IPS-18a (cell line): ENCODE data around the gene ZNRF4.

Source experiments
- H3K27ac ChIP-seq: one replicate; pipeline ENCODE4 v1.5.1; 2013; ENCODE audit warnings: low read length
- H3K27me3 ChIP-seq: one replicate; pipeline ENCODE4 v1.6.1; 2013; ENCODE audit warnings: mild to moderate bottlenecking, low read length; ENCODE audit not compliant: control insufficient read depth, insufficient read depth
- H3K36me3 ChIP-seq: one replicate; pipeline ENCODE4 v1.6.1; 2013; ENCODE audit warnings: low read depth, low read length; ENCODE audit not compliant: control insufficient read depth
- H3K4me1 ChIP-seq: one replicate; pipeline ENCODE4 v1.6.1; 2013; ENCODE audit warnings: low read depth, low read length; ENCODE audit not compliant: control insufficient read depth
- H3K4me3 ChIP-seq: one replicate; pipeline ENCODE4 v1.5.1; 2013; ENCODE audit warnings: low read length
- H3K9ac ChIP-seq: one replicate; pipeline ENCODE4 v1.6.1; 2013; ENCODE audit warnings: mild to moderate bottlenecking, low read length, moderate library complexity
- H3K9me3 ChIP-seq: one replicate; pipeline ENCODE4 v1.6.1; 2013; ENCODE audit warnings: low read depth, low read length; ENCODE audit not compliant: control insufficient read depth

Gene ZNRF4

GRCh38 chr19:5445071-5445470 is 10.1 kb upstream of the ZNRF4 start:
- Histone ChIP-seq H3K36me3 (no peaks in the 10 kb centered on the region), H3K9me3 (no peaks in the 10 kb centered on the region), H3K4me3 (no peak overlapping the region), H3K27ac (no peak overlapping the region), H3K27me3 (peaks cover 5% of the 10 kb centered on the region), H3K4me1 (no peaks in the 10 kb centered on the region), H3K9ac (no peak overlapping the region)

- Histone ChIP-seq H3K27me3 (peaks cover 5% of the 10 kb centered on the region), H3K9ac (no peak overlapping the region), H3K27ac (no peak overlapping the region), H3K36me3 (no peaks in the 10 kb centered on the region), H3K9me3 (no peaks in the 10 kb centered on the region), H3K4me1 (no peaks in the 10 kb centered on the region), H3K4me3 (no peak overlapping the region)
These were observed 9.6 kb upstream of the ZNRF4 start for GRCh38 chr19:5445561-5446055.

GRCh38 chr19:5447700-5448311 is 7.4 kb upstream of the ZNRF4 start:
- H3K27me3 ChIP-seq = peaks cover 5% of the 10 kb centered on the region
- H3K4me1 ChIP-seq = no peaks in the 10 kb centered on the region
- no peak overlapping the region for H3K27ac ChIP-seq
- H3K4me3 ChIP-seq = no peak overlapping the region
- no peaks in the 10 kb centered on the region for H3K9me3 ChIP-seq
- no peak overlapping the region for H3K9ac ChIP-seq
- H3K36me3 ChIP-seq = no peaks in the 10 kb centered on the region

- no peaks in the 10 kb centered on the region for H3K4me1 ChIP-seq
- H3K27ac ChIP-seq = no peak overlapping the region
- peaks cover 5% of the 10 kb centered on the region for H3K27me3 ChIP-seq
- H3K9me3 ChIP-seq = no peaks in the 10 kb centered on the region
- no peaks in the 10 kb centered on the region for H3K36me3 ChIP-seq
- H3K9ac ChIP-seq = no peak overlapping the region
- H3K4me3 ChIP-seq = no peak overlapping the region
These were observed 6.8 kb upstream of the ZNRF4 start for GRCh38 chr19:5448374-5448773.

GRCh38 chr19:5450482-5451126 is 4.6 kb upstream of the ZNRF4 start:
- Histone ChIP-seq H3K4me1 (no peaks in the 10 kb centered on the region), H3K27me3 (peaks cover 5% of the 10 kb centered on the region), H3K36me3 (no peaks in the 10 kb centered on the region), H3K27ac (no peak overlapping the region), H3K9me3 (no peaks in the 10 kb centered on the region), H3K9ac (no peak overlapping the region), H3K4me3 (no peak overlapping the region)

- no peak overlapping the region for H3K9ac ChIP-seq
- H3K4me3 ChIP-seq = no peak overlapping the region
- no peaks in the 10 kb centered on the region for H3K36me3 ChIP-seq
- no peak overlapping the region for H3K27ac ChIP-seq
- no peaks in the 10 kb centered on the region for H3K4me1 ChIP-seq
- peaks cover 5% of the 10 kb centered on the region for H3K27me3 ChIP-seq
- H3K9me3 ChIP-seq = no peaks in the 10 kb centered on the region
These were observed 3.7 kb upstream of the ZNRF4 start for GRCh38 chr19:5451494-5451893.

- H3K27ac ChIP-seq = no peak overlapping the region
- no peaks in the 10 kb centered on the region for H3K36me3 ChIP-seq
- H3K4me1 ChIP-seq = no peaks in the 10 kb centered on the region
- no peaks in the 10 kb centered on the region for H3K9me3 ChIP-seq
- peaks cover 5% of the 10 kb centered on the region for H3K27me3 ChIP-seq
- H3K4me3 ChIP-seq = no peak overlapping the region
- H3K9ac ChIP-seq = no peak overlapping the region
These were observed 2.3 kb upstream of the ZNRF4 start for GRCh38 chr19:5452594-5453565.

GRCh38 chr19:5454743-5455142 is 474 bp upstream of the ZNRF4 start:
- Histone ChIP-seq H3K36me3 (no peaks in the 10 kb centered on the region), H3K4me3 (no peak overlapping the region), H3K9me3 (no peaks in the 10 kb centered on the region), H3K27me3 (no peaks in the 10 kb centered on the region), H3K9ac (no peak overlapping the region), H3K27ac (no peak overlapping the region), H3K4me1 (no peaks in the 10 kb centered on the region)

GRCh38 chr19:5456130-5456840 is 1.1 kb downstream of the ZNRF4 start:
- no peak overlapping the region for H3K27ac ChIP-seq
- H3K9ac ChIP-seq = no peak overlapping the region
- H3K4me1 ChIP-seq = no peaks in the 10 kb centered on the region
- H3K36me3 ChIP-seq = no peaks in the 10 kb centered on the region
- H3K9me3 ChIP-seq = no peaks in the 10 kb centered on the region
- no peak overlapping the region for H3K4me3 ChIP-seq
- H3K27me3 ChIP-seq = no peaks in the 10 kb centered on the region

GRCh38 chr19:5456841-5457200 is 1.6 kb downstream of the ZNRF4 start:
- H3K36me3 ChIP-seq = no peaks in the 10 kb centered on the region
- H3K27ac ChIP-seq = no peak overlapping the region
- no peak overlapping the region for H3K4me3 ChIP-seq
- no peaks in the 10 kb centered on the region for H3K9me3 ChIP-seq
- H3K27me3 ChIP-seq = no peaks in the 10 kb centered on the region
- no peaks in the 10 kb centered on the region for H3K4me1 ChIP-seq
- H3K9ac ChIP-seq = no peak overlapping the region

- Histone ChIP-seq H3K27me3 (no peaks in the 10 kb centered on the region), H3K9ac (no peak overlapping the region), H3K4me1 (no peaks in the 10 kb centered on the region), H3K27ac (no peak overlapping the region), H3K4me3 (no peak overlapping the region), H3K36me3 (no peaks in the 10 kb centered on the region), H3K9me3 (no peaks in the 10 kb centered on the region)
These were observed 2.5 kb downstream of the ZNRF4 start for GRCh38 chr19:5457709-5458108.
